ELF-1 (cell line): ENCODE measurements around the gene TMEM203.
"Not testable (repeated sequence)": the region's sequence is repeated elsewhere in the genome, so short reads cannot be mapped to it uniquely, and the experiment has no call there.

ENCODE experiments used
- DNase-seq: peaks from one replicate; pipeline ENCODE4 v3.0.0-alpha.2; 2016; ENCODE audit warnings: low read depth, low spot score

The TMEM203 gene

GRCh38 chr9:137242269-137243203, 37.1 kb upstream of the TMEM203 start:
- DNase-seq: no peak

GRCh38 chr9:137241490-137242268, 36.2 kb upstream of the TMEM203 start:
- no peak for DNase-seq

GRCh38 chr9:137240841-137241489, 35.5 kb upstream of the TMEM203 start, which contains the start of gene TUBB4B:
TSS of gene TUBB4B (plus strand) at chr9:137241287. CDS start at chr9:137241361, 74 bp downstream.
- DNase-seq: peak; percentile 100

- DNase-seq: no peak
Measured at GRCh38 chr9:137240318-137240840, 34.9 kb upstream of the TMEM203 start.

- not testable (repeated sequence) for DNase-seq
Measured at GRCh38 chr9:137239541-137240200, 34.2 kb upstream of the TMEM203 start.

GRCh38 chr9:137237759-137238726, 32.6 kb upstream of the TMEM203 start:
- DNase-seq: no peak

- no peak for DNase-seq
Measured at GRCh38 chr9:137236936-137237421, 31.5 kb upstream of the TMEM203 start.

GRCh38 chr9:137236238-137236935, 30.9 kb upstream of the TMEM203 start:
- peak; percentile 93 for DNase-seq

GRCh38 chr9:137235424-137236237, 30.2 kb upstream of the TMEM203 start:
- peak; percentile 39 for DNase-seq

- no peak for DNase-seq
Measured at GRCh38 chr9:137234758-137235423, 29.4 kb upstream of the TMEM203 start.

- DNase-seq: no peak
Measured at GRCh38 chr9:137234055-137234697, 28.7 kb upstream of the TMEM203 start.

GRCh38 chr9:137233143-137233980, 27.9 kb upstream of the TMEM203 start:
- DNase-seq: no peak

- no peak for DNase-seq
Measured at GRCh38 chr9:137232510-137232909, 27.1 kb upstream of the TMEM203 start.

GRCh38 chr9:137232101-137232500, 26.7 kb upstream of the TMEM203 start:
- DNase-seq: no peak

- DNase-seq: no peak
Measured at GRCh38 chr9:137231372-137232039, 26.1 kb upstream of the TMEM203 start.
